HEK293T (cell line): Measurements from ENCODE around the gene JAG1.

Source experiments
- CTCF ChIA-PET: fragments of 350-600 bp; formaldehyde crosslinking; extraction: SDS; loops from one replicate; lab custom pipeline; 2021; ENCODE audit warnings: antibody characterized with exemption, inconsistent platforms; lab: Yijun Ruan, JAX
- POLR2A ChIA-PET: fragments of 350-600 bp; formaldehyde crosslinking; extraction: SDS; loops from one replicate; lab custom pipeline; 2020; ENCODE audit warnings: antibody characterized with exemption, inconsistent platforms; lab: Yijun Ruan, JAX
- DNase-seq: peaks from one replicate; pipeline ENCODE4 v3.0.0; 2012; ENCODE audit warnings: mixed read lengths; ENCODE audit errors: extremely low spot score
- ARNT ChIP-seq: fragments of 450-650 bp; IDR thresholded peaks from 2 replicates; pipeline ENCODE4 v1.6.1; 2017; ENCODE audit warnings: mild to moderate bottlenecking
- BHLHE40 ChIP-seq: fragments of 450-650 bp; IDR thresholded peaks from 2 replicates; pipeline ENCODE4 v1.6.1; 2016; ENCODE audit warnings: mild to moderate bottlenecking, moderate library complexity, borderline replicate concordance
- CTBP1 ChIP-seq: fragments of 450-650 bp; IDR thresholded peaks from 2 replicates; pipeline ENCODE4 v1.6.1; 2016; ENCODE audit warnings: borderline replicate concordance
- ELF4 ChIP-seq: fragments of 450-650 bp; IDR thresholded peaks from 2 replicates; pipeline ENCODE4 v1.6.1; 2017; ENCODE audit warnings: antibody characterized with exemption
- FOXA1 ChIP-seq: fragments of 450-650 bp; IDR thresholded peaks from 2 replicates; pipeline ENCODE4 v1.6.1; 2016; ENCODE audit warnings: mild to moderate bottlenecking
- FOXK2 ChIP-seq: fragments of 450-650 bp; IDR thresholded peaks from 2 replicates; pipeline ENCODE4 v1.6.1; 2016; ENCODE audit warnings: mild to moderate bottlenecking
- FOXM1 ChIP-seq: fragments of 450-650 bp; IDR thresholded peaks from 2 replicates; pipeline ENCODE4 v1.6.1; 2017; ENCODE audit warnings: mild to moderate bottlenecking, borderline replicate concordance
- HDGF ChIP-seq: fragments of 450-650 bp; IDR thresholded peaks from 2 replicates; pipeline ENCODE4 v1.6.1; 2017; ENCODE audit warnings: antibody characterized with exemption, borderline replicate concordance
- L3MBTL2 ChIP-seq: fragments of 450-650 bp; conservative IDR thresholded peaks from 2 replicates; pipeline ENCODE4 v1.6.1; 2016; ENCODE audit warnings: mild to moderate bottlenecking
- LEF1 ChIP-seq: fragments of 450-650 bp; IDR thresholded peaks from 2 replicates; pipeline ENCODE4 v1.6.1; 2017; ENCODE audit warnings: mild to moderate bottlenecking, borderline replicate concordance
- NFRKB ChIP-seq: fragments of 450-650 bp; IDR thresholded peaks from 2 replicates; pipeline ENCODE4 v1.6.1; 2016; ENCODE audit warnings: mild to moderate bottlenecking, moderate library complexity
- PKNOX1 ChIP-seq: fragments of 450-650 bp; IDR thresholded peaks from 2 replicates; pipeline ENCODE4 v1.6.1; 2016
- SP1 ChIP-seq: fragments of 450-650 bp; IDR thresholded peaks from 2 replicates; pipeline ENCODE4 v1.6.1; 2017
- SUZ12 ChIP-seq: fragments of 450-650 bp; IDR thresholded peaks from 2 replicates; pipeline ENCODE4 v1.6.1; 2016; ENCODE audit warnings: mild to moderate bottlenecking
- TARDBP ChIP-seq: fragments of 450-650 bp; IDR thresholded peaks from 2 replicates; pipeline ENCODE4 v1.6.1; 2016
- ZNF384 ChIP-seq: fragments of 450-650 bp; IDR thresholded peaks from 2 replicates; pipeline ENCODE4 v1.6.1; 2016

The JAG1 gene

GRCh38 chr20:10665027-10665561 is 8.7 kb downstream of the JAG1 start:
- no peak for DNase-seq
- ChIA-PET CTCF (interaction anchor here (0.6 kb wide), 1 partner anchor 161 kb away, joined by 3 read pairs; no protein-coding TSS in a partner anchor), POLR2A (no interaction called here)
- no peak for TF ChIP-seq ZNF384
- TF ChIP-seq FOXK2 = no peak
- TF ChIP-seq CTBP1 = no peak
- no peak for TF ChIP-seq SUZ12
- TF ChIP-seq FOXM1 = no peak
- no peak for TF ChIP-seq BHLHE40
- no peak for TF ChIP-seq TARDBP
- TF ChIP-seq HDGF = no peak
- no peak for TF ChIP-seq LEF1

GRCh38 chr20:10663756-10664155 is 10.0 kb downstream of the JAG1 start:
- POLR2A ChIA-PET = interaction anchor here (1.2 kb wide), 1 partner anchor 14 kb away, joined by 3 read pairs; no protein-coding TSS in a partner anchor
- CTCF ChIA-PET = no interaction called here
- no peak for TF ChIP-seq L3MBTL2
- TF ChIP-seq CTBP1 = no peak
- no peak for TF ChIP-seq ZNF384
- no peak for TF ChIP-seq FOXK2
- TF ChIP-seq FOXA1 = no peak
- no peak for TF ChIP-seq LEF1
- TF ChIP-seq HDGF = no peak
- no peak for TF ChIP-seq FOXM1
- no peak for TF ChIP-seq BHLHE40
- no peak for TF ChIP-seq SP1
- no peak for TF ChIP-seq NFRKB
- TF ChIP-seq PKNOX1 = no peak
- TF ChIP-seq TARDBP = no peak
- no peak for TF ChIP-seq ELF4
- TF ChIP-seq SUZ12 = no peak
- no peak for TF ChIP-seq ARNT
- DNase-seq = no peak

- ChIA-PET POLR2A (no interaction called here), CTCF (interaction anchor here (0.7 kb wide), 1 partner anchor 31 kb away, joined by 4 read pairs; no protein-coding TSS in a partner anchor)
- DNase-seq = no peak
- TF ChIP-seq ARNT (no peak), ELF4 (no peak), FOXK2 (no peak), BHLHE40 (no peak), L3MBTL2 (no peak), PKNOX1 (no peak), TARDBP (no peak), FOXA1 (no peak), FOXM1 (no peak), SUZ12 (no peak), CTBP1 (no peak), LEF1 (no peak), HDGF (no peak), ZNF384 (no peak), NFRKB (no peak), SP1 (no peak)
Measured at GRCh38 chr20:10662661-10663458, 10.9 kb downstream of the JAG1 start.

GRCh38 chr20:10662151-10662550 is 11.6 kb downstream of the JAG1 start:
- ChIA-PET CTCF (no interaction called here), POLR2A (no interaction called here)
- no peak for DNase-seq
- TF ChIP-seq CTBP1 (no peak), NFRKB (no peak), LEF1 (no peak), ZNF384 (no peak), PKNOX1 (no peak), SP1 (no peak), FOXM1 (no peak), FOXK2 (no peak), BHLHE40 (no peak), TARDBP (no peak), ARNT (no peak), L3MBTL2 (no peak), SUZ12 (no peak), ELF4 (no peak), FOXA1 (no peak), HDGF (no peak)

GRCh38 chr20:10661261-10661660 is 12.5 kb downstream of the JAG1 start:
- no peak for DNase-seq
- no peak for TF ChIP-seq CTBP1
- no peak for TF ChIP-seq L3MBTL2
- TF ChIP-seq ELF4 = no peak
- no peak for TF ChIP-seq SUZ12
- POLR2A ChIA-PET = no interaction called here
- CTCF ChIA-PET = no interaction called here

GRCh38 chr20:10660661-10661060 is 13.1 kb downstream of the JAG1 start:
- POLR2A ChIA-PET = no interaction called here
- TF ChIP-seq FOXA1 (no peak), SUZ12 (no peak), ARNT (no peak), BHLHE40 (no peak), LEF1 (no peak), ELF4 (no peak), HDGF (no peak), SP1 (no peak), FOXM1 (no peak), TARDBP (no peak), FOXK2 (no peak), ZNF384 (no peak), NFRKB (no peak), CTBP1 (no peak), L3MBTL2 (no peak), PKNOX1 (no peak)

More at GRCh38 chr20:10660661-10661060, 13.1 kb downstream of the JAG1 start:
- DNase-seq = no peak
- CTCF ChIA-PET = no interaction called here
